HEK293 (cell line): ENCODE data around the gene TEF.

Experiments
- CTCF ChIA-PET: fragments of 350-600 bp; formaldehyde crosslinking; extraction: SDS; loops from one replicate; lab custom pipeline; 2021; ENCODE audit warnings: antibody characterized with exemption; lab: Yijun Ruan, JAX
- POLR2A ChIA-PET: fragments of 300-600 bp; formaldehyde crosslinking; extraction: SDS; loops from one replicate; lab custom pipeline; 2020; ENCODE audit warnings: antibody characterized with exemption, inconsistent platforms; lab: Yijun Ruan, JAX
- H3K27ac ChIP-seq: fragments of 200-500 bp; sonication (Bioruptor generic); 2 replicates; pipeline ENCODE4 v1.5.1; 2014; ENCODE audit warnings: low read depth, low read length, control low read depth, inconsistent platforms; ENCODE audit errors: extremely low read depth
- H3K36me3 ChIP-seq, 2 experiments: fragments of 200-500 bp in 1 of 2; sonication (Bioruptor generic) in 1 of 2; 1 replicate in 1 of 2; 2 replicates in 1 of 2; pipeline ENCODE4 v1.5.1; 2014 to 2017; ENCODE audit warnings: inconsistent platforms in 2 of 2, low read length in 2 of 2; ENCODE audit not compliant: control insufficient read depth in 2 of 2, insufficient read depth in 1 of 2
- H3K4me1 ChIP-seq: fragments of 200-500 bp; sonication (Bioruptor generic); 2 replicates; pipeline ENCODE4 v1.5.1; 2014; ENCODE audit warnings: mild to moderate bottlenecking, low read length, inconsistent platforms; ENCODE audit not compliant: control insufficient read depth, insufficient read depth
- H3K4me3 ChIP-seq: 2 replicates; pipeline ENCODE4 v1.5.1; 2011; ENCODE audit warnings: low read depth, mild to moderate bottlenecking, control low read depth, low read length, moderate library complexity
- H3K9me3 ChIP-seq: fragments of 200-500 bp; sonication (Bioruptor generic); 2 replicates; pipeline ENCODE4 v1.5.1; 2014; ENCODE audit warnings: low read depth, low read length, inconsistent platforms; ENCODE audit not compliant: control insufficient read depth, insufficient read depth
- PRDM2 ChIP-seq: fragments of 450-650 bp; formaldehyde crosslinking; IDR thresholded peaks from 2 replicates; pipeline ENCODE4 v1.5.1; 2016; ENCODE audit warnings: missing biosample characterization, missing genetic modification characterization, borderline replicate concordance
- YY1 ChIP-seq: fragments of 450-650 bp; formaldehyde crosslinking; IDR thresholded peaks from 2 replicates; pipeline ENCODE4 v1.5.1; 2018; ENCODE audit warnings: missing biosample characterization, missing genetic modification characterization
- ZBTB17 ChIP-seq: fragments of 450-650 bp; formaldehyde crosslinking; IDR thresholded peaks from 2 replicates; pipeline ENCODE4 v1.5.1; 2016; ENCODE audit warnings: missing biosample characterization, missing genetic modification characterization
- ZNF202 ChIP-seq: fragments of 450-650 bp; formaldehyde crosslinking; IDR thresholded peaks from 2 replicates; pipeline ENCODE4 v1.5.1; 2016; ENCODE audit warnings: missing biosample characterization, missing genetic modification characterization, borderline replicate concordance
- ZNF214 ChIP-seq: fragments of 450-650 bp; formaldehyde crosslinking; IDR thresholded peaks from 2 replicates; pipeline ENCODE4 v1.5.1; 2017; ENCODE audit warnings: missing biosample characterization, mild to moderate bottlenecking, missing genetic modification characterization, borderline replicate concordance
- ZNF274 ChIP-seq, 2 experiments: fragments of 200-500 bp in 1 of 2; fragments of 450-650 bp in 1 of 2; sonication (Bioruptor generic) in 1 of 2; formaldehyde crosslinking in 1 of 2; IDR thresholded peaks; 2 replicates each; pipeline versions ENCODE4 v1.5.1 to v1.6.1; 2014 to 2016; ENCODE audit warnings: borderline replicate concordance in 1 of 2, inconsistent platforms in 1 of 2, low read length in 1 of 2, missing biosample characterization in 1 of 2, missing genetic modification characterization in 1 of 2
- ZNF707 ChIP-seq: fragments of 450-650 bp; formaldehyde crosslinking; IDR thresholded peaks from 2 replicates; pipeline ENCODE4 v1.5.1; 2016; ENCODE audit warnings: missing biosample characterization, missing genetic modification characterization
- ZNF776 ChIP-seq: fragments of 450-650 bp; formaldehyde crosslinking; IDR thresholded peaks from 2 replicates; pipeline ENCODE4 v1.5.0; 2017; ENCODE audit warnings: missing biosample characterization, missing genetic modification characterization, borderline replicate concordance
- ZNF791 ChIP-seq: fragments of 450-650 bp; formaldehyde crosslinking; IDR thresholded peaks from 2 replicates; pipeline ENCODE4 v1.5.1; 2016; ENCODE audit warnings: missing biosample characterization, missing genetic modification characterization
- TF ChIP-seq, protein P1 (sequence below): fragments of 450-650 bp; formaldehyde crosslinking; IDR thresholded peaks from 2 replicates; pipeline ENCODE4 v1.5.1; 2017; ENCODE audit warnings: missing biosample characterization, missing genetic modification characterization

TEF gene

GRCh38 chr22:41383085-41383484 lies 1.3 kb downstream of the TEF start (continued):
- TF ChIP-seq, protein P1, sequence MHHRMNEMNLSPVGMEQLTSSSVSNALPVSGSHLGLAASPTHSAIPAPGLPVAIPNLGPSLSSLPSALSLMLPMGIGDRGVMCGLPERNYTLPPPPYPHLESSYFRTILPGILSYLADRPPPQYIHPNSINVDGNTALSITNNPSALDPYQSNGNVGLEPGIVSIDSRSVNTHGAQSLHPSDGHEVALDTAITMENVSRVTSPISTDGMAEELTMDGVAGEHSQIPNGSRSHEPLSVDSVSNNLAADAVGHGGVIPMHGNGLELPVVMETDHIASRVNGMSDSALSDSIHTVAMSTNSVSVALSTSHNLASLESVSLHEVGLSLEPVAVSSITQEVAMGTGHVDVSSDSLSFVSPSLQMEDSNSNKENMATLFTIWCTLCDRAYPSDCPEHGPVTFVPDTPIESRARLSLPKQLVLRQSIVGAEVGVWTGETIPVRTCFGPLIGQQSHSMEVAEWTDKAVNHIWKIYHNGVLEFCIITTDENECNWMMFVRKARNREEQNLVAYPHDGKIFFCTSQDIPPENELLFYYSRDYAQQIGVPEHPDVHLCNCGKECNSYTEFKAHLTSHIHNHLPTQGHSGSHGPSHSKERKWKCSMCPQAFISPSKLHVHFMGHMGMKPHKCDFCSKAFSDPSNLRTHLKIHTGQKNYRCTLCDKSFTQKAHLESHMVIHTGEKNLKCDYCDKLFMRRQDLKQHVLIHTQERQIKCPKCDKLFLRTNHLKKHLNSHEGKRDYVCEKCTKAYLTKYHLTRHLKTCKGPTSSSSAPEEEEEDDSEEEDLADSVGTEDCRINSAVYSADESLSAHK (tag by site-specific recombination), result no peak
- TF ChIP-seq ZNF776 (tag by site-specific recombination), result no peak
- TF ChIP-seq ZNF791, result no peak
- no peak for TF ChIP-seq ZNF274 (IDR thresholded peaks at IDR 0.05; ENCODE audit: low read length)
- no peak for TF ChIP-seq ZNF274 (tag by site-specific recombination; IDR thresholded peaks at IDR 0.05; ENCODE audit: borderline replicate concordance)
- no peak for TF ChIP-seq ZNF707 (tag by site-specific recombination)
- TF ChIP-seq, all 188 proteins: peak for 0

DNA sequence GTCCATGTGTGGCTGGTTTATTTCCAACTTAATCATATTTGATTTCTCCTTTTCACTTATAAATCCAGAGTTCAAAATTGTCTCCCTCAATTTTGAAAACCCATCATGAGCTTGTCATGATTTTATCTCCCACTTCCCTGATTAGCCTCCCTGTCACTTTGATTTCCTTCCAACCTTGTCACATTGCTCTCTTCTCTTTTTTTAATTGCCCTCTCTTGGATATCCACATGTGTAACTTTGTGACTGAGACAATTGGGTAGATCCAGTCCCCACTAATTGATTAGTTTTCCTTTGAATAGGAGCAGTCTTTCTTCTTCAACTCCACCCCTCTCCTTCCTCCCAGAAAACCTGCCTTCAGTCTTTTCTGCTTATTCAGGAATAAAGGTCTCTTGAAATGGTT lies 2.4 kb downstream of the TEF start:
- Histone ChIP-seq H3K4me3 (no peak overlapping the region), H3K36me3 (peaks cover 3 to 10% of the 10 kb centered on the region in 2 experiments; a peak in 2 of 3 replicates), H3K27ac (no peak overlapping the region), H3K9me3 (no peaks in the 10 kb centered on the region), H3K4me1 (peaks cover 9% of the 10 kb centered on the region)
- no peak for TF ChIP-seq YY1 (tag by site-specific recombination)
- TF ChIP-seq ZBTB17 (tag by site-specific recombination), result peak; percentile 62
- ChIA-PET CTCF (interaction anchor here (0.9 to 1.3 kb wide), 2 partner anchors 20 kb away, joined by 3 read pairs; no protein-coding TSS in a partner anchor), POLR2A (no interaction called here)

DNA sequence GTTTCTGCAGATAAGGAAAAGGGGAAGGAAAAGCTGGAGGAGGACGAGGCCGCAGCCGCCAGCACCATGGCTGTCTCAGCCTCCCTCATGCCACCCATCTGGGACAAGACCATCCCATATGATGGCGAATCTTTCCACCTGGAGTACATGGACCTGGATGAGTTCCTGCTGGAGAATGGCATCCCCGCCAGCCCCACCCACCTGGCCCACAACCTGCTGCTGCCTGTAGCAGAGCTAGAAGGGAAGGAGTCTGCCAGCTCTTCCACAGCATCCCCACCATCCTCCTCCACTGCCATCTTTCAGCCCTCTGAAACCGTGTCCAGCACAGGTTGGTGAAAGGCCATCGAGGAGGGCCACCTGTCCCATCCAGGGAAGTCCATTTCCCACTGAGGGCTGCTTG lies 5.6 kb downstream of the TEF start:
- H3K4me1 ChIP-seq, result 0 out of 2 replicates have a peak, but pooled peaks cover 3% of the 10 kb centered on the region
- no peak overlapping the region for H3K4me3 ChIP-seq
- H3K27ac ChIP-seq, result no peak overlapping the region
- peaks cover 9 to 14% of the 10 kb centered on the region in 2 experiments; a peak in 2 of 3 replicates for H3K36me3 ChIP-seq
- no peaks in the 10 kb centered on the region for H3K9me3 ChIP-seq
- ChIA-PET CTCF (interaction anchor here (1.1 kb wide), 2 partner anchors 17 to 140 kb away, joined by 3 to 4 read pairs; no protein-coding TSS in a partner anchor), POLR2A (interaction anchor here (0.8 to 1.1 kb wide), 2 partner anchors 9 to 10 kb away, joined by 3 to 4 read pairs; no protein-coding TSS in a partner anchor)
- TF ChIP-seq ZNF202 (tag by site-specific recombination), result no peak
- no peak for TF ChIP-seq PRDM2 (tag by site-specific recombination)
- TF ChIP-seq ZNF214 (tag by site-specific recombination), result no peak
